GM12891 (cell line): ENCODE results near the gene PKP1.

Experiments
- POLR2A ChIP-seq: IDR thresholded peaks from 2 replicates; pipeline ENCODE4 v1.6.1; 2011; ENCODE audit warnings: low read depth, low read length, control low read depth
- POLR2AphosphoS5 ChIP-seq: IDR thresholded peaks from 2 replicates; pipeline ENCODE4 v1.6.1; 2011; ENCODE audit warnings: low read depth, low read length, control low read depth
- SPI1 ChIP-seq: IDR thresholded peaks from 2 replicates; pipeline ENCODE4 v1.6.1; 2011; ENCODE audit warnings: low read depth, low read length, control low read depth

DNA sequence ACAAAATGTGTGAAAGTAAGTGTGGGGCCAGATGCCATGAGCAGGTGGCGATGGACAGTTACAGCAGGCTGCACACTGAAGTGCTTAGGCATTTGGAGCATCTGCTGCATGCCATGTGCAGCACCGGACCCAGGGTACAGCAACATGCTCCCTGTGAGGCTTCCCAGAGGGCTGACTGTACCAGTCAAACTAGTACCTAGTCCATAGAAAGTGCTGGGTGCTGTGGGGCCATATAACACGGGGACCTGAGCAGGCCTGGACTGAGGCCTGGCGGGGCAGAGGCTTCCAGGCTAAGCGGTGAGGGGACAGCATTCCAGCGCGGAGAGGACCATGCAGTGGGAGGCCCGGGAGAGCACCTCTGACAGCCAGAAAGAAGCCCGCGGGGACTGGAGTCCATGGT, 29.9 kb upstream of the PKP1 start:
- TF ChIP-seq POLR2A: no peak
- no peak for TF ChIP-seq POLR2AphosphoS5
- no peak for TF ChIP-seq SPI1
